Neural crest cell (in vitro differentiated cells): ENCODE results near the gene NRG2. TPM values are rescaled to one million over a fixed set of nuclear protein-coding genes. Genes with fewer than 3 reads are reported as not detected.

Source experiments
- DNase-seq: peaks from one replicate; pipeline ENCODE4 v3.0.0; 2021; ENCODE audit warnings: low read depth, mixed read lengths, low spot score
- H3K27ac Mint-ChIP-seq: one replicate; pipeline ENCODE4 v1.8.0; 2021; ENCODE audit warnings: mild to moderate bottlenecking, mixed read lengths; ENCODE audit not compliant: unreplicated experiment
- H3K27me3 Mint-ChIP-seq: 2 replicates; pipeline ENCODE4 v1.8.0; 2021; ENCODE audit warnings: low read depth, mild to moderate bottlenecking, mixed read lengths
- H3K36me3 Mint-ChIP-seq: 2 replicates; pipeline ENCODE4 v1.8.0; 2021; ENCODE audit warnings: low read depth, mild to moderate bottlenecking, mixed read lengths
- H3K4me1 Mint-ChIP-seq: 2 replicates; pipeline ENCODE4 v1.8.0; 2021; ENCODE audit warnings: mixed read lengths
- H3K4me3 Mint-ChIP-seq: one replicate; pipeline ENCODE4 v1.8.0; 2021; ENCODE audit warnings: mild to moderate bottlenecking, mixed read lengths
- H3K9me3 Mint-ChIP-seq: 2 replicates; pipeline ENCODE4 v1.8.0; 2021; ENCODE audit warnings: mixed read lengths
- total RNA-seq: library from RNA; stranded (reverse); gene quantifications from 2 replicates; pipeline ENCODE4 v1.2.1, GENCODE V29; 2021
- TF ChIP-seq, protein P1 (sequence below): fragments of 200-600 bp; sonication (generic); conservative IDR thresholded peaks from 2 replicates; pipeline ENCODE4 v1.5.0; 2021; ENCODE audit warnings: antibody characterized with exemption, mild to moderate bottlenecking

Gene NRG2
- total RNA-seq, 1 donor from 2014 or later: 0.82 TPM

DNA sequence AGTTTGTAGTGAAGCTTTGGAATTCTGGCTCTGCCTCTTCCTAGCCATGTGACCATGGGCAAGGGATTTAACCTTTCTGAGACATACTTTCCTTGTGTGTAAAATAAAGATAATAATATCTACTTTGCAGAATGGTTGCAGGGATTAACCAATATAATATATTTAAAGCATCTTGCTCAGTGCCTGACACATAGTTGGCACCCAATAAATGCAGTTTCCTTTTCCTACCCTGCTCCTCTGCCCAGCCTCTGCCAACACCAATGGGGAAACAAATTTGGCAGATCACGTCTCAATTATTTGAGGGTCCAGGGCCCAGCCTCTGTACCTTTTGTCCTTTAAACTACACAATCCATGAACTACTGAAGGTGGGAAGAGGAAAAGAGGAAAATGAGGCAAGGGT, 91.1 kb downstream of the NRG2 start:
- no peak for DNase-seq
- TF ChIP-seq, protein P1, sequence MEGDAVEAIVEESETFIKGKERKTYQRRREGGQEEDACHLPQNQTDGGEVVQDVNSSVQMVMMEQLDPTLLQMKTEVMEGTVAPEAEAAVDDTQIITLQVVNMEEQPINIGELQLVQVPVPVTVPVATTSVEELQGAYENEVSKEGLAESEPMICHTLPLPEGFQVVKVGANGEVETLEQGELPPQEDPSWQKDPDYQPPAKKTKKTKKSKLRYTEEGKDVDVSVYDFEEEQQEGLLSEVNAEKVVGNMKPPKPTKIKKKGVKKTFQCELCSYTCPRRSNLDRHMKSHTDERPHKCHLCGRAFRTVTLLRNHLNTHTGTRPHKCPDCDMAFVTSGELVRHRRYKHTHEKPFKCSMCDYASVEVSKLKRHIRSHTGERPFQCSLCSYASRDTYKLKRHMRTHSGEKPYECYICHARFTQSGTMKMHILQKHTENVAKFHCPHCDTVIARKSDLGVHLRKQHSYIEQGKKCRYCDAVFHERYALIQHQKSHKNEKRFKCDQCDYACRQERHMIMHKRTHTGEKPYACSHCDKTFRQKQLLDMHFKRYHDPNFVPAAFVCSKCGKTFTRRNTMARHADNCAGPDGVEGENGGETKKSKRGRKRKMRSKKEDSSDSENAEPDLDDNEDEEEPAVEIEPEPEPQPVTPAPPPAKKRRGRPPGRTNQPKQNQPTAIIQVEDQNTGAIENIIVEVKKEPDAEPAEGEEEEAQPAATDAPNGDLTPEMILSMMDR: no peak
- H3K4me3 Mint-ChIP-seq: no peak overlapping the region
- no peaks in the 10 kb centered on the region for H3K9me3 Mint-ChIP-seq
- no peak overlapping the region for H3K27ac Mint-ChIP-seq
- peaks cover 21% of the 10 kb centered on the region for H3K27me3 Mint-ChIP-seq
- H3K36me3 Mint-ChIP-seq: no peaks in the 10 kb centered on the region
- H3K4me1 Mint-ChIP-seq: peaks cover 14% of the 10 kb centered on the region

DNA sequence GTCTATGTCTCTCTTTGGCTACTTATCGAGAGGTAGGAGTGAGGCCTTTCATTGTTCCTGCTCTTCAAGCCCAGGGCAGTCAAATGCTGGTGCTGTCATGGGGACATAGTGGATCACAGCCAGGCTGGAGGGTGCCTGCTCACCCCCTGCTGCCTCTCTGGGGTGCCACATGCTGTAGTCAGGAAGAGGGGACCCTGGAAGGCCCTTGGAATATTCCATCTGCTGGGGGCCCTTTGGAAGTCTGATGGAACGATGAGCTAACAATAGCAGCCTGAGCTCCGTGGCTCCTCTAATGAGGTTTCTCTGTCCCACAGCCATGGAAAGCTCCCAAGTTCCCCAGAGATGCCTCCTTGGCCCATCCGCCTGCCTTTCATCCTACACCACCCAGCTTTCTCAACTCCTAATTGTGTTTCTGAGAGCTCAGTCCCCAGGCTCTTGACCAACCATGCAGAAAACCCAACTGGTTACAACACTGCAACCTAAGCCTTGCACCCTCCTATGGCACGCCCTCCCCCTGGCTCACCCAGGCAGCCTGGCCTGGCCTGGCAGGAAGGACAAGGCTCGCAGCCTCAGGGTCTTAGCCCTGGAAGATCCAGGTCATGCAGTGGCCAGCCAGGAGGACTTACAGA, 91.7 kb downstream of the NRG2 start:
- no peak for DNase-seq
- Mint-ChIP-seq H3K4me3 (no peak overlapping the region), H3K36me3 (no peaks in the 10 kb centered on the region), H3K27me3 (peaks cover 25% of the 10 kb centered on the region), H3K9me3 (no peaks in the 10 kb centered on the region), H3K27ac (peak overlapping the region; percentile 38), H3K4me1 (peaks cover 14% of the 10 kb centered on the region)
- TF ChIP-seq, protein P1: no peak

DNA sequence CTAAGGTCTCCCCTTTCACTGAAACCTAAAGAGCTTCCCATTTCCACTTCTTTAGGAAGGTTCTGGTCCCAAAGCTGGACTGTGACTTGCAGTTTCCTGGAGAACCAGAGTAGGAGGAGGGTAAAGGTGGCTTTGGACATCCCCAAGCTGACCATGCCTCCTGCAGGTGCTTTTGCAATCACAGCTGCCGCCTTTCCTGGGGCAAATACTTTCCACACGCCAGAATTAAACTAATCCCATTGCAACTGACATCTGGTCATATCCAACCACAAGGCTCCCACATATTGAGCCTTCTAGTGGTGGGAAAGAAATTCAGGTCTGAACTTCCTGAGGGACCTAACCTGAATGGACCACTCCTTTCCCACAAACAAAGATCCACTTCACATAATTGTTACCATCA, 92.7 kb downstream of the NRG2 start:
- peaks cover 12% of the 10 kb centered on the region for H3K4me1 Mint-ChIP-seq
- peaks cover 33% of the 10 kb centered on the region for H3K27me3 Mint-ChIP-seq
- no peaks in the 10 kb centered on the region for H3K36me3 Mint-ChIP-seq
- H3K9me3 Mint-ChIP-seq: no peaks in the 10 kb centered on the region
- DNase-seq: no peak
- TF ChIP-seq, protein P1: no peak
- H3K27ac Mint-ChIP-seq: no peak overlapping the region
- no peak overlapping the region for H3K4me3 Mint-ChIP-seq

DNA sequence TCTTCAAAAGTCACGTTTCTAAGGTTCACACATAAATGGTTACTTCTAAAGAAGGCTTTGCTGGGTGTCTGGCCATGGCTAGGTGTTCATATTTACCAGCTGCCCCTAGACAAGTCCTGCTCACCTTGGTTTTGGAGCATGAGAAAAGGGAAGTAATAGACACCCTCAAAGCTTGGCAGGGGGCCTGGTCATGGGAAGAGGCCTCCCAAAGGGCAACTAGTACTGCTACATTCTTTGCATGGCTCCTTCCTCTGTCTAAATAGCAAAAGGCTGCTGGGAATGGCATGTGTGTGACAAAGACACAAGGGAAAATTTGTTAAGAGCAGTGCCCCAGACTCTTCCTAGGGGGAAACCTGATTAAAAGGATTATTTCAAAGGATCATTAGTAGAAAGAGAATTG, 93.4 kb downstream of the NRG2 start:
- Mint-ChIP-seq H3K27me3 (peaks cover 40% of the 10 kb centered on the region), H3K36me3 (no peaks in the 10 kb centered on the region), H3K9me3 (peaks cover 2% of the 10 kb centered on the region), H3K27ac (no peak overlapping the region), H3K4me1 (peaks cover 5% of the 10 kb centered on the region), H3K4me3 (no peak overlapping the region)
- no peak for DNase-seq
- TF ChIP-seq, protein P1: no peak

DNA sequence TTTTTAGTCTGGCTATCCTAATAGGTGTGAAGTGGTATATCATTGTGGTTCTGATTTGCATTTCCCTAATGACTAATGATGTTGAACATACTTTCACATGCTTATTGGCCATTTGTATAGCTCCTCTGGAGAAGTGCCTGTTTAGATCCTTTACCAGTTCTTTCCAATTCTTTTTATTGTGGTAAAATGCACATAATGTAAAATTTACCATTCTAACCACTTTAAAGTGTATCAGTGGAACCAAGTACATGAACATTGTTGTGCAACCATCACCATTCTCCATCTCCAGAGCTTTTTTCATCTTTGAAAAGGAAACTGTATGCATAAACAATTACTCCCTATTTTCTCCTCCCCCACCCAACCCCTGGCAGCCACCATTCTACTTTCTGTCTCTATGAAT, 95.4 kb downstream of the NRG2 start:
- peaks cover 53% of the 10 kb centered on the region for H3K27me3 Mint-ChIP-seq
- H3K4me3 Mint-ChIP-seq: no peak overlapping the region
- TF ChIP-seq, protein P1: no peak
- no peaks in the 10 kb centered on the region for H3K36me3 Mint-ChIP-seq
- DNase-seq: no peak
- peaks cover 2% of the 10 kb centered on the region for H3K9me3 Mint-ChIP-seq
- no peak overlapping the region for H3K27ac Mint-ChIP-seq
- no peaks in the 10 kb centered on the region for H3K4me1 Mint-ChIP-seq

DNA sequence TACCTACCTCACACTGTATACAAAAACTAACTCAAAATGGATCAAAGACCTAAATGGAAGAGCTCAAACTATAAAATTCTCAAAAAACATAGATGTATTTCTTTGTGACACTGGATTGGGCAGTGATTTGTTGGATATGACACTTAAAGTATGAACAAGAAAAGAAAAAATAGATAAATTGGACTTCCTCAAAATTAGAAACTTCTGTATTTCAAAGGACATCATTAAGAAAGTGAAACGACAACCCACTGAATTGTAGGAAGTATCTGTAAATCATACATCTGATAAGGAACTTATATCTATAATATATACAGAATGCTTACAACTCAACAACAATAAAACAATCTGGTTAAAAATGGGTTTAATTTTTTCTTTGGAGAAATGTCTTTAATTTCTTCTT, 96.7 kb downstream of the NRG2 start:
- no peak for DNase-seq
- H3K9me3 Mint-ChIP-seq: peaks cover 6% of the 10 kb centered on the region
- peaks cover 58% of the 10 kb centered on the region for H3K27me3 Mint-ChIP-seq
- no peak overlapping the region for H3K27ac Mint-ChIP-seq
- H3K36me3 Mint-ChIP-seq: no peaks in the 10 kb centered on the region
- TF ChIP-seq, protein P1: no peak
- no peaks in the 10 kb centered on the region for H3K4me1 Mint-ChIP-seq
- no peak overlapping the region for H3K4me3 Mint-ChIP-seq
